ENCODE results near the gene CTCFL. TPM values are rescaled to one million over a fixed set of nuclear protein-coding genes. Genes with fewer than 3 reads are reported as not detected.

Gene CTCFL
- polyA plus RNA-seq, 1 experiment: not detected

DNA sequence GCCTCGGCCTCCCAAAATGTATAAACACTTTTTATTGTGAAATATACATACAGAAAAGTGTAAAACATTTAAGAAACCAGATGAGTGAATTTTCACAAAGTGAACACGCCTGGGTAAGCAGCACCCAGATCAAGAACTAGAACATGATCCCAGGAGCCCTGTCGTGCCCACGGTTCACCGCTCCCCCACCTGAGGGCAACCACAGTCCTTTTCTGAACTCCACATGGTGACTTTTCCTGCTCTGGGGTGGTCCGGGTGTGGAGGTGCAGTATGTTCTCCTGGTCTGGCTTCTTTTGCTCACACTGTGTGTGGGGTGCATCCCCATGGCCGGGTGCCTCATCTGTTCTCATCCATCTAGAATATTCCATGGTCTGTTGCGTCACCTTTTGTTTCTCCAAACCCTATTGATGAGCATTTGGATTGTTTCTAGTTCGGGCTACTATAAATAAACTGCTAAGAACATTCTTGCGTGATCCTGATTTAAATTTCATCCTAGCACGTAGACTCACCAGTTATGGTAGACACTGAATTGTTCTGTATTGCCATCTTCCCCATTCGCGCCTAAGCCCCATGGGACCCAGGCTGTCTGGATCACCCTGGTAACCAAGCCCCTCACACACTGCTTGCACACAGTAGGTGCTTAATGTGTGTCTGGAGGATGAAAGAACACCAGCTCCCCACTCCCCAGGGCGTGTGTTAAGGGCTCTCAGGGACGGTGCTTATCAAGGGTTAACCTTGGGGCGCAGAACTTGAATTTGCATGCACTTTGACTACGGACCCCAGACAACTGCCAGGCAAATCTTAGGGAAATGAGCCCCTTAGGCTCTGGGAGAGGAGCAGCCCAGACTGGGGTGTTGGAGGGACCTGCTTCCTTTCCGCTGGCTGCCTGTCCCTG is 56.2 kb downstream of the CTCFL start:
- POLR2A ChIA-PET: no interaction called here
- DNase-seq (ENCODE audit: low read depth): no peak
- TF ChIP-seq, protein P1, sequence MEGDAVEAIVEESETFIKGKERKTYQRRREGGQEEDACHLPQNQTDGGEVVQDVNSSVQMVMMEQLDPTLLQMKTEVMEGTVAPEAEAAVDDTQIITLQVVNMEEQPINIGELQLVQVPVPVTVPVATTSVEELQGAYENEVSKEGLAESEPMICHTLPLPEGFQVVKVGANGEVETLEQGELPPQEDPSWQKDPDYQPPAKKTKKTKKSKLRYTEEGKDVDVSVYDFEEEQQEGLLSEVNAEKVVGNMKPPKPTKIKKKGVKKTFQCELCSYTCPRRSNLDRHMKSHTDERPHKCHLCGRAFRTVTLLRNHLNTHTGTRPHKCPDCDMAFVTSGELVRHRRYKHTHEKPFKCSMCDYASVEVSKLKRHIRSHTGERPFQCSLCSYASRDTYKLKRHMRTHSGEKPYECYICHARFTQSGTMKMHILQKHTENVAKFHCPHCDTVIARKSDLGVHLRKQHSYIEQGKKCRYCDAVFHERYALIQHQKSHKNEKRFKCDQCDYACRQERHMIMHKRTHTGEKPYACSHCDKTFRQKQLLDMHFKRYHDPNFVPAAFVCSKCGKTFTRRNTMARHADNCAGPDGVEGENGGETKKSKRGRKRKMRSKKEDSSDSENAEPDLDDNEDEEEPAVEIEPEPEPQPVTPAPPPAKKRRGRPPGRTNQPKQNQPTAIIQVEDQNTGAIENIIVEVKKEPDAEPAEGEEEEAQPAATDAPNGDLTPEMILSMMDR (IDR thresholded peaks at IDR 0.05; ENCODE audit: insufficient read depth, low read depth, low read length): no peak
- Histone ChIP-seq H3K36me3 (ENCODE audit: control insufficient read depth, insufficient read depth, low read length) (no peaks in the 10 kb centered on the region), H3K4me3 (ENCODE audit: low read depth, low read length) (no peak overlapping the region), H3K27me3 (ENCODE audit: control insufficient read depth, insufficient read depth, low read length) (peaks cover 16% of the 10 kb centered on the region)
- CTCF ChIA-PET: no interaction called here

DNA sequence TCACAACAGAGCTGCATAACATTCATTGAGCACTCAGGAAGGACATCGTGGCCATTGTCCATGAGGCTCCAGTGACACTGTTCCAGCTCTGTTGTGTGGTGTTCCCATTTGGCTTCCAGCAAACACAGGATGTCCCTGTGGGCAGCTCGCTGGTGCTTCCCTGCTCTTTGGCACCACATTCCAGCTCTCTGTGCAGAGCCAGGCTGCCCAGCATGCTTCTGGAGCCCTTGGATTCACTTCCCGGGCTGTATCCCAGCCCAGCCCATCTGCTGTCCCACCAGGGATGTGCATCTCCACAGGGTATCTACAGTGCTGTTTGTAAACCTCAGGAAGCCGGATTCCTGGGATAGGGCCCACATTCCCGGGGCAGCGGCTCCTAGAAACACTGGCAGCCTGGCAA is 57.2 kb downstream of the CTCFL start:
- CTCF ChIA-PET: interaction anchor here (1.1 kb wide), 1 partner anchor 28 kb away, joined by 3 read pairs; no protein-coding TSS in a partner anchor
- Histone ChIP-seq H3K4me3 (ENCODE audit: low read depth, low read length) (no peak overlapping the region), H3K36me3 (ENCODE audit: control insufficient read depth, insufficient read depth, low read length) (no peaks in the 10 kb centered on the region), H3K27me3 (ENCODE audit: control insufficient read depth, insufficient read depth, low read length) (peaks cover 16% of the 10 kb centered on the region)
- TF ChIP-seq, protein P1 (IDR thresholded peaks at IDR 0.05; ENCODE audit: insufficient read depth, low read depth, low read length): no peak
- DNase-seq (ENCODE audit: low read depth): no peak
- POLR2A ChIA-PET: no interaction called here

DNA sequence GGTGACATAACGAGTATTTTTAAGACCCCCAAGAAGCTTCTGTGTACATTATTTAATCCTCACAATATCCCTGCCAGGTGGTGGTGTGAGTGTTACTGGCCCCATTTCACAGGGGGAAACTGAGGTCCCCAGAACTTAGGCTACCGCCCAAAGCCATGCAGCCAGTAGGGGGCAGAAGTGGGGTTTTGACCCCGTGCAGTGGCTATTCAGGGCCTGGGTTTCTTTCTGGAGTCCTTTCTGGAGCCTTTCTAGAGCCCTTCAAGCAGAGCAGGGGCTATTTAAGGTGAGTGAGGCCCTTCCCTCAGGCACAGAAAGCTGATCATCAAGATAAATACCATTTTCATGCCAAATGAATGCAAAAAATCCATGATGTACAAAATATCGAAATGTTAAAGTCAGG is 59.0 kb downstream of the CTCFL start:
- POLR2A ChIA-PET: no interaction called here
- CTCF ChIA-PET: interaction anchor here (1.3 kb wide), 1 partner anchor 8 kb away, joined by 4 read pairs; no protein-coding TSS in a partner anchor
- TF ChIP-seq, protein P1 (IDR thresholded peaks at IDR 0.05; ENCODE audit: insufficient read depth, low read depth, low read length): no peak
- DNase-seq (ENCODE audit: low read depth): no peak
- H3K27me3 ChIP-seq (ENCODE audit: control insufficient read depth, insufficient read depth, low read length): peaks cover 16% of the 10 kb centered on the region
- H3K36me3 ChIP-seq (ENCODE audit: control insufficient read depth, insufficient read depth, low read length): no peaks in the 10 kb centered on the region
- no peak overlapping the region for H3K4me3 ChIP-seq (ENCODE audit: low read depth, low read length)

DNA sequence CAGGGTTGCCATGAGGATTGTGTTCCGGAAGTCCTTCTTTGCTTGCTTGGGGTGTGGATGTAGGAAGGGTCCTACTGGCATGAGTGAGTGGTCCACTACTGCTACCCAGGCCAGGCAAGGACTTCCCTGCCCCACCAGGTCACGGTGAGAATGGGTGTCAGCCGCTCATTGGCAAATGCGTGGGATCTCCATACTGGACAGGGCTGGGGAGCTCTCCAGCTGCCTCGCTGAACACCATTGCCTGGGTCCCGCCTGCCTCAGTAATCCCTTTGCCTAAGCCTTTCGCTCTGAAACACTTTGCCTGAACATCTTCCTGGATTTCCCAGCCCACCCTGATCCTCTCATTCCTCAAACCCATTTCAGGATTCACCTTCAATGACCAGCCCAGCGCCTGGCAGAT is 59.5 kb downstream of the CTCFL start:
- no peak overlapping the region for H3K4me3 ChIP-seq (ENCODE audit: low read depth, low read length)
- no peaks in the 10 kb centered on the region for H3K36me3 ChIP-seq (ENCODE audit: control insufficient read depth, insufficient read depth, low read length)
- ChIA-PET CTCF (interaction anchor here (1.3 kb wide), 1 partner anchor 9 kb away, joined by 4 read pairs; no protein-coding TSS in a partner anchor), POLR2A (no interaction called here)
- no peak for DNase-seq (ENCODE audit: low read depth)
- H3K27me3 ChIP-seq (ENCODE audit: control insufficient read depth, insufficient read depth, low read length): peaks cover 14% of the 10 kb centered on the region
- TF ChIP-seq, protein P1 (IDR thresholded peaks at IDR 0.05; ENCODE audit: insufficient read depth, low read depth, low read length): no peak

DNA sequence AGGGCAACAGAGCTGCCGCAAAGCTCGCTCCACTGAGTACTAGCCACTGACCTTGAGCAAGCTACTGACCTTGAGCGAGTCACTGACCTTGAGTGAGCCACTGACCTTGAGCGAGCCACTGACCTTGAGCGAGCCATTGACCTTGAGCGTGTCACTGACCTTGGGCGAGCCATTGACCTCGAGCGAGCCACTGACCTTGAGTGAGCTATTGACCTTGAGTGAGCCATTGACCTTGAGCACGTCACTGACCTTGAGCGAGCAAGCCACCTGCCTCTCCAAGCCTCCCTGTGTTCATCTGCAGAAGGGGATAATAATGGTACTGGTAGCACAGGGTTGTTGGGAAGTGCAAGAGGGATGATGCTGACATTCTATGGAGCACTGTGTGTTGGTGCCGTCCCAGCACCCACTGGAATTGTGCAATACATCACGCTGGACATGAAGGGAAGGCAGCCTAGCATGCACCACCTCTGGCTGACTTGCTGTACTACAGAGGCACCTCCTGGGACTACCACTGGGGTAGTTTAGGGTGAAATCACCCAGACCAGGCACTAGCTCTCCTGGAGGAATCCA is 60.2 kb downstream of the CTCFL start:
- TF ChIP-seq, protein P1 (IDR thresholded peaks at IDR 0.05; ENCODE audit: insufficient read depth, low read depth, low read length): no peak

More for the DNA sequence above, 60.2 kb downstream of the CTCFL start:
- no peak overlapping the region for H3K4me3 ChIP-seq (ENCODE audit: low read depth, low read length)
- DNase-seq (ENCODE audit: low read depth): no peak
- ChIA-PET POLR2A (no interaction called here), CTCF (no interaction called here)
- no peaks in the 10 kb centered on the region for H3K36me3 ChIP-seq (ENCODE audit: control insufficient read depth, insufficient read depth, low read length)
- H3K27me3 ChIP-seq (ENCODE audit: control insufficient read depth, insufficient read depth, low read length): peaks cover 9% of the 10 kb centered on the region
